Mucosa of descending colon (tissue), 3 donors: ENCODE data around the gene DDB1. TPM values are rescaled to one million over a fixed set of nuclear protein-coding genes. Genes with fewer than 3 reads are reported as not detected.

Source experiments
- ATAC-seq: fragments of 200-7000 bp; cut with Tn5 transposase; one replicate; pipeline ENCODE4 v1.9.1; 2020; ENCODE audit warnings: mild to moderate bottlenecking, moderate library complexity
- DNase-seq, 3 donors: peaks; one replicate each; pipeline ENCODE4 v3.0.0-alpha.2; 2020
- H3K36me3 ChIP-seq: fragments of 200-600 bp; one replicate; pipeline ENCODE4 v1.8.0; 2021; ENCODE audit warnings: low read depth, mild to moderate bottlenecking
- H3K4me1 ChIP-seq: fragments of 200-600 bp; one replicate; pipeline ENCODE4 v1.8.0; 2021; ENCODE audit warnings: low read depth, mild to moderate bottlenecking
- H3K4me3 ChIP-seq: fragments of 200-600 bp; one replicate; pipeline ENCODE4 v1.8.0; 2021; ENCODE audit warnings: mild to moderate bottlenecking
- H3K9me3 ChIP-seq: fragments of 200-600 bp; one replicate; pipeline ENCODE4 v1.8.0; 2021; ENCODE audit warnings: mild to moderate bottlenecking
- intact Hi-C, 2 donors: fragments of 100-400 bp; cut with DNase I in 1 of 2; cut with micrococcal nuclease in 1 of 2; formaldehyde crosslinking; loops; one replicate each; pipeline versions ENCODE4 v1.11.0 to v1.11.1; 2022; cut with DNase I, micrococcal nuclease
- long read RNA-seq, 2 donors: library from polyadenylated mRNA; unstranded; transcript quantifications; one replicate each; pipeline ENCODE4 v2.0.0, GENCODE V29; 2019 to 2021
- total RNA-seq, 3 donors: library from RNA; stranded (reverse); fragmentation: NEBNext Ultra II Directional in 2 of 3; extraction: Animal tissue kit (Norgen Biotek cat#: 25700) in 2 of 3; gene quantifications; one replicate each; pipeline versions ENCODE4 v1.2.1 to v1.2.4, GENCODE V29; 2021 to 2023
- TF ChIP-seq, protein P1 (sequence below): fragments of 200-600 bp; IDR thresholded peaks from one replicate; pipeline ENCODE4 v1.8.0; 2022; ENCODE audit warnings: antibody characterized with exemption, mild to moderate bottlenecking
- donor health status: DM: no; HTN: no; CAD: no; lungs with moderate emphysema.
- donor health status: DM: no; HTN: no; CAD: no.
- donor health status: DM: no; HTN: yes; CAD: no.

Gene DDB1
- total RNA-seq = 100 to 1,000 TPM; 121 to 152 (median 140) TPM
- long read RNA-seq, donor 1, full-length matches to known transcripts = 134 of 177 reads
- long read RNA-seq, donor 1, partial matches to known transcripts = 35 of 177 reads
- long read RNA-seq, donor 1, other reads (novel, unspliced or antisense) = 8 of 177 reads
- long read RNA-seq, donor 2, full-length matches to known transcripts = 14 of 25 reads
- long read RNA-seq, donor 2, partial matches to known transcripts = 8 of 25 reads
- long read RNA-seq, donor 2, other reads (novel, unspliced or antisense) = 3 of 25 reads

DNA sequence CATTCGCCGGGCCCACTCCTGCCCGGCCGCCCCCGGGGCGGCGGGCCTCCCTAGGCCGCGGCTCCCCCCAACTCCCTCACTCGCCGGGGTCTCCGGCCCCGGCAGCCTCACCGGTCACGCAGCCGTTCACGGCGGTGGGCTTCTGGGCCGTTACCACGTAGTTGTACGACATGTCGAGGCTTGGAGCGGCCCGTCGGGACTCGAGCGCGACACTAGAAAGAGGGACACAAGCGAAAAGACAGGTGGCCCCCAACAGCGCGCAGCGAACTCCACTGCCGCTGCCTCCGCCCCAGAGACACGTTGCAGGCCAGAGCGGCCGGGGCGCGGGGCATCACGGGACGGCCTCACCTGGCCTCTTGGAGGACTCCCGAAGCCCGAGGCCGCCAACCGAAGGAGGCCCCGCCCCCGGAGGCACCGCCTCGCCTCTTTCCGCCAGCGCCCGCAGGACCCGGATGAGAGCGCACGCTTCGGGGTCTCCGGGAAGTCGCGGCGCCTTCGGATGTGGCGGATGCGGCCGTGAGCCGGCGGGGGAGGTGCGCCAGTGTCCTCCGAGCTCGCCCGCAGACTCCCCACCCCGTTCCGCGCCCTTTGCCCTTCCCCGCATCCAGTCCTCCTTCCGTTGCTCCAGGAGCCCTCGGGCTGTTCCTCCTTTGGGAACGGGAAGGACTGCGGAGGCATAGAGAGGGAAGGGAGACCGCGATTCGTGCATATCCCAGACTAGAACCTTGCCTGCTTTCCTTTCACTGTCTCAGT lies at the start of gene DDB1, which contains the start of gene TKFC:
Gene DDB1 (minus strand): TSS at position 309 of the 753 bp plus-strand sequence. CDS start 137 bp downstream, at position 172.
Gene TKFC (plus strand): TSS at position 432 of the 753 bp plus-strand sequence. CDS start 1,501 bp downstream, outside the sequence.
- ATAC-seq (peak; percentile 96), DNase-seq (peak; percentile 96 to 98 (median 98))
- intact Hi-C loops = no loop called here
- no peaks in the 10 kb centered on the region for H3K9me3 ChIP-seq
- peak within 1 kb of the TSS; percentile 100 for H3K4me3 ChIP-seq
- peaks cover 28% of the 10 kb centered on the region for H3K4me1 ChIP-seq
- TF ChIP-seq, protein P1, sequence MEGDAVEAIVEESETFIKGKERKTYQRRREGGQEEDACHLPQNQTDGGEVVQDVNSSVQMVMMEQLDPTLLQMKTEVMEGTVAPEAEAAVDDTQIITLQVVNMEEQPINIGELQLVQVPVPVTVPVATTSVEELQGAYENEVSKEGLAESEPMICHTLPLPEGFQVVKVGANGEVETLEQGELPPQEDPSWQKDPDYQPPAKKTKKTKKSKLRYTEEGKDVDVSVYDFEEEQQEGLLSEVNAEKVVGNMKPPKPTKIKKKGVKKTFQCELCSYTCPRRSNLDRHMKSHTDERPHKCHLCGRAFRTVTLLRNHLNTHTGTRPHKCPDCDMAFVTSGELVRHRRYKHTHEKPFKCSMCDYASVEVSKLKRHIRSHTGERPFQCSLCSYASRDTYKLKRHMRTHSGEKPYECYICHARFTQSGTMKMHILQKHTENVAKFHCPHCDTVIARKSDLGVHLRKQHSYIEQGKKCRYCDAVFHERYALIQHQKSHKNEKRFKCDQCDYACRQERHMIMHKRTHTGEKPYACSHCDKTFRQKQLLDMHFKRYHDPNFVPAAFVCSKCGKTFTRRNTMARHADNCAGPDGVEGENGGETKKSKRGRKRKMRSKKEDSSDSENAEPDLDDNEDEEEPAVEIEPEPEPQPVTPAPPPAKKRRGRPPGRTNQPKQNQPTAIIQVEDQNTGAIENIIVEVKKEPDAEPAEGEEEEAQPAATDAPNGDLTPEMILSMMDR = no peak
- H3K36me3 ChIP-seq = no peaks in the 10 kb centered on the region

DNA sequence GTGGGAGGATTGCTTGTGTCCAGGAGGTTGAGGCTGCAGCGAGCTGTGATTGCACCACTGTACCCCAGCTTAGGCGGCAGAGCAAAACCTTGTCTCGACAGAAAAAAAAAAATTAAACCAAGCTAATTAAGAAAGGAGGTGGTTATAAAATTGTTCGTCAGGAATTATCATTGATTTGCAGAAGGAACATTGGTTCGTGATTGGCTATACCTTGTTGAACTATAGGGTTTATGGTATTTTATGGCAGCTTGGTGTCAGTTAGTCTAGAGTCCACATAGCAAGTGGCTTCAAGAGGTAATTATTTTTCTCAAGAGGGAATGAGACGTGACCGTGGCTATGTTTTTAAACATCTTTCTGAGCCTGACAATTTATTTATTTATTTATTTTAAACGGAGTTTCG lies 48.0 kb upstream of the DDB1 start:
- TF ChIP-seq, protein P1 = no peak
- H3K9me3 ChIP-seq = no peaks in the 10 kb centered on the region
- peaks cover 4% of the 10 kb centered on the region for H3K4me1 ChIP-seq
- intact Hi-C loops = loop anchor here in 1 of 2 donors (5.0 kb wide), 1 partner anchor 44 kb away; no protein-coding TSS in a partner anchor
- H3K4me3 ChIP-seq = no peak overlapping the region
- peak; percentile 79 for ATAC-seq
- no peaks in the 10 kb centered on the region for H3K36me3 ChIP-seq
- no peak for DNase-seq

DNA sequence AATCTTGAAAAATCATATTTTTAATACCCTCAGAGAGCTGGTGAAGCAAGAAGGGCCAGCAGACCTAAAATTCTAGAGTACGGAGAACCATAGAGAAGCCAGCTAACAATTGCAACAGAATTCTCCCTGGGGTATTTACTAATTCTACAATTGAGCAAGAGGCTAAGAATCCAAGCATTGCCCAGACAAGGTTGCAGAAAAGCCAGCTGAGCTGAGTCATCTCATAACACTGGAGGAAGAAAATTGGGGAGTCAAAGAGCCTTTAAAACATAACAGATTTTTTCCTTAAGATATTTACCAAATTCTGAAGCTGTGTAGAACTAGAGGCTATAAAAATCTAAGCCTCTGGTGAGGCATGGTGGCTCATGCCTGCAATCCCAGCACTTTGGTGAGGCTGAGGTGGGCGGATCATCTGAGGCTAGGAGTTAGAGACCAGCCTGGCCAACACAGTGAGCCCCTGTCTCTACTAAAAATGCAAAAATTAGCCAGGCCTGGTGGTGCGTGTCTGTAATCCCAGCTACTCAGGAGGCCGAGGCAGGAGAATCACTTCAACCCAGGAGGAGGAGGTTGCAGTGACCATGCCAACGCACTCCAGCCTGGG lies 45.9 kb upstream of the DDB1 start:
- ATAC-seq (peak; percentile 35), DNase-seq (no peak)
- intact Hi-C loops = no loop called here
- Histone ChIP-seq H3K4me3 (no peak overlapping the region), H3K4me1 (peaks cover 4% of the 10 kb centered on the region), H3K9me3 (no peaks in the 10 kb centered on the region), H3K36me3 (no peaks in the 10 kb centered on the region)
- TF ChIP-seq, protein P1 = no peak

DNA sequence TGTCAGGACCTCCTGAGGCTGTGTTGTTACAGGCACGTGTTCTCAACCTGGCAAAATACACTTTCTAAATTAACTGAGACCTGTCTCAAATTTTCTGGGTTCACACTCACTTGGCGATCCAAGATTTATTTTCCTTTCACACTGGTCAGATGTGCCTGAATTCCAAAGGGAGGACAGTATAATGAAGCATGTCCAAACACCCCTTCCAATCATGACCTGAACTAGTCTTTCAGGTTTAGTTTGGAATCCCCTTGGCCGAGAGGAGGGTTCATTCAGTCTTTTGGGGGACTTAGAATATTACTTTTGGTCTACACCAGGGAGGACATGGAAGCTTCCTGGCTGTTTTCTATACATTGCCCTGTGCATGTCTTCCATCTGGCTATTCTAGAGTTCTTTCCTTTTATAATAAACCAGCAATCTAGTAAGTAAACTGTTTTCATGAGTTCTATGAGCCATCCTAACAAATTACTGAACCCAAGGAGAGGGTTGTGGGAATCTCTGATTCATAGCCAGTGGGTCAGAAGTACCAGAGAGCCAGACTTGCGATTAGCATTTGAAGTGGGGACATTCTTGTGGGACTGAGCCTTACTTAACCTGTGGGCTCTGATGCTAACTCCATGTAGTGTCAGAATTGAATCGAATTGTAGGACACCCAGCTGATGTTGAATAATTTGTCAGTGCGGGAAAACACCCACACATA lies 44.7 kb upstream of the DDB1 start:
- TF ChIP-seq, protein P1 = no peak
- Histone ChIP-seq H3K4me3 (no peak overlapping the region), H3K9me3 (no peaks in the 10 kb centered on the region), H3K4me1 (peaks cover 4% of the 10 kb centered on the region), H3K36me3 (no peaks in the 10 kb centered on the region)
- DNase-seq = no peak
- intact Hi-C loops = no loop called here
- ATAC-seq = no peak

DNA sequence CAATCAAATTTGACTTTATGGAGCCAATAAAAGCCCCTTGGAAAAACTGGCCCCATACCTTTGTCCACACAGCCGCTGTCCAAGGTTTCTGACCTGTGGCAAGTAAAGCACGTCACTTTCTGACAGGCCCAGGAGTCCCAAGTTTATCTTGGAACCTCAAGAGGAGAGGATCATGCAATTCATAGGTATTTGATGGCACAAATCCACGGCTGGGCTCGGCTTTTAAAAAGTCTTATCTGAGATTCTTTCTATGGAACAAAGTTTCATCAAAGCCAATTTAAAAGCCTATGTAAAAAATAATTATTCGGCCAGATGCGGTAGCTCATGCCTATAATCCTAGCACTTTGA lies 42.8 kb upstream of the DDB1 start:
- ATAC-seq (peak; percentile 36), DNase-seq (no peak)
- H3K9me3 ChIP-seq = no peaks in the 10 kb centered on the region
- intact Hi-C loops = no loop called here
- TF ChIP-seq, protein P1 = no peak
- H3K36me3 ChIP-seq = no peaks in the 10 kb centered on the region
- peaks cover 2% of the 10 kb centered on the region for H3K4me1 ChIP-seq
- H3K4me3 ChIP-seq = no peak overlapping the region
